PC-3 (cell line): ENCODE data around the gene CSF1. TPM values are rescaled to one million over a fixed set of nuclear protein-coding genes. Genes with fewer than 3 reads are reported as not detected.

Source experiments
- ATAC-seq: fragments of 200-7000 bp; cut with Tn5 transposase; 2 replicates; pipeline ENCODE4 v1.9.1; 2020; ENCODE audit warnings: mild to moderate bottlenecking, moderate library complexity
- BruUV-seq: library from RNA; stranded (reverse); fragments of 400-500 nt; replicated peaks from 2 replicates; lab custom pipeline; 2021; lab: Mats Ljungman, UMichigan
- CTCF ChIA-PET: fragments of 300-600 bp; sonication (Branson Sonifier 250); formaldehyde crosslinking; loops from one replicate; lab custom pipeline; 2022; ENCODE audit warnings: antibody characterized with exemption; lab: Charles Lee
- POLR2A ChIA-PET: fragments of 300-600 bp; sonication (Branson Sonifier 250); formaldehyde crosslinking; loops from one replicate; lab custom pipeline; 2022; ENCODE audit warnings: antibody characterized with exemption; ENCODE audit not compliant: unreplicated experiment; lab: Charles Lee
- DNase-seq: peaks from one replicate; pipeline ENCODE4 v3.0.0-alpha.2; 2015
- H2AFZ ChIP-seq: fragments of 300-600 bp; sonication (generic); 2 replicates; pipeline ENCODE4 v1.6.0; 2016; ENCODE audit warnings: antibody characterized with exemption, low read length
- H3F3A ChIP-seq: fragments of 300-600 bp; sonication (generic); one replicate; pipeline ENCODE4 v1.6.0; 2017; ENCODE audit warnings: antibody characterized with exemption, low read length, control low read depth, mild to moderate bottlenecking; ENCODE audit not compliant: unreplicated experiment
- H3K27ac ChIP-seq: fragments of 300-600 bp; sonication (generic); 2 replicates; pipeline ENCODE4 v1.5.1; 2016; ENCODE audit warnings: mild to moderate bottlenecking, low read length
- H3K27me3 ChIP-seq: fragments of 300-600 bp; sonication (generic); 2 replicates; pipeline ENCODE4 v1.6.1; 2016; ENCODE audit warnings: low read length, mixed read lengths
- H3K36me3 ChIP-seq: fragments of 300-600 bp; sonication (generic); 2 replicates; pipeline ENCODE4 v1.6.1; 2016; ENCODE audit warnings: low read depth, mixed run types, low read length, mixed read lengths
- H3K4me1 ChIP-seq: fragments of 300-600 bp; sonication (generic); 2 replicates; pipeline ENCODE4 v1.5.1; 2016; ENCODE audit warnings: low read length; ENCODE audit not compliant: insufficient read depth
- H3K4me2 ChIP-seq: fragments of 300-600 bp; sonication (generic); 2 replicates; pipeline ENCODE4 v1.6.0; 2016; ENCODE audit warnings: low read length
- H3K4me3 ChIP-seq: fragments of 300-600 bp; sonication (generic); 2 replicates; pipeline ENCODE4 v1.5.1; 2016; ENCODE audit warnings: mild to moderate bottlenecking, low read length, mixed read lengths
- H3K79me2 ChIP-seq: fragments of 300-600 bp; sonication (generic); 2 replicates; pipeline ENCODE4 v1.6.1; 2017; ENCODE audit warnings: low read length, mixed read lengths
- H3K9ac ChIP-seq: fragments of 300-600 bp; sonication (generic); 2 replicates; pipeline ENCODE4 v1.6.0; 2016; ENCODE audit warnings: mild to moderate bottlenecking, low read length
- H3K9me2 ChIP-seq: fragments of 300-600 bp; sonication (generic); replicated peaks from 2 replicates; pipeline ENCODE4 v1.6.1; 2016; ENCODE audit warnings: mixed run types, low read length, mixed read lengths
- H3K9me3 ChIP-seq: fragments of 300-600 bp; sonication (generic); 2 replicates; pipeline ENCODE4 v1.6.1; 2016; ENCODE audit warnings: low read length, mixed read lengths
- H4K20me1 ChIP-seq: fragments of 300-600 bp; sonication (generic); 2 replicates; pipeline ENCODE4 v1.6.1; 2016; ENCODE audit warnings: low read length, mixed read lengths
- CTCF ChIP-seq: fragments of 300-600 bp; sonication (generic); conservative IDR thresholded peaks from 2 replicates; pipeline ENCODE4 v1.5.1; 2017; ENCODE audit warnings: antibody characterized with exemption, low read depth, mild to moderate bottlenecking, low read length
- EZH2 ChIP-seq: fragments of 300-600 bp; sonication (generic); IDR thresholded peaks from one replicate; pipeline ENCODE4 v1.6.1; 2017; ENCODE audit warnings: antibody characterized with exemption, mild to moderate bottlenecking, low read length; ENCODE audit not compliant: unreplicated experiment
- EZH2phosphoT487 ChIP-seq: fragments of 300-600 bp; sonication (generic); IDR thresholded peaks from 2 replicates; pipeline ENCODE4 v1.6.1; 2018; ENCODE audit warnings: mild to moderate bottlenecking, antibody characterized with exemption, low read length, borderline replicate concordance
- intact Hi-C: fragments of 100-400 bp; cut with micrococcal nuclease; formaldehyde crosslinking; loops from 2 replicates; pipeline ENCODE4 v1.9.0; 2023
- total RNA-seq: library from RNA; depleted of rRNA; stranded (reverse); fragments of >200 nt; gene quantifications from 2 replicates; pipeline ENCODE4 v1.2.3, GENCODE V29; 2014

The CSF1 gene
- total RNA-seq, 1 experiment from 2014 or later = 2.0 TPM

GRCh38 chr1:109887271-109887670, 23.4 kb upstream of the CSF1 start:
- Histone ChIP-seq H3K4me2 (no peak overlapping the region), H3K9me2 (no peaks in the 10 kb centered on the region), H2AFZ (no peak overlapping the region), H3K27ac (no peak overlapping the region), H4K20me1 (no peaks in the 10 kb centered on the region), H3K36me3 (no peaks in the 10 kb centered on the region), H3K27me3 (no peaks in the 10 kb centered on the region), H3F3A (no peaks in the 10 kb centered on the region), H3K4me1 (no peaks in the 10 kb centered on the region), H3K9me3 (no peaks in the 10 kb centered on the region), H3K4me3 (no peak overlapping the region), H3K79me2 (no peaks in the 10 kb centered on the region), H3K9ac (no peak overlapping the region)
- no peak for ATAC-seq
- TF ChIP-seq CTCF = no peak
- TF ChIP-seq EZH2 = no peak
- no peak for TF ChIP-seq EZH2phosphoT487
- DNase-seq = no peak
- intact Hi-C loops = no loop called here
- ChIA-PET CTCF (no interaction called here), POLR2A (no interaction called here)
- BruUV-seq = no TSS peak

GRCh38 chr1:109887884-109888283, 22.8 kb upstream of the CSF1 start:
- intact Hi-C loops = no loop called here
- ATAC-seq (no peak), DNase-seq (no peak)
- POLR2A ChIA-PET = no interaction called here
- no TSS peak for BruUV-seq
- Histone ChIP-seq H3K4me1 (no peaks in the 10 kb centered on the region), H3K9ac (no peak overlapping the region), H3K27me3 (no peaks in the 10 kb centered on the region), H3K4me2 (no peak overlapping the region), H3K79me2 (no peaks in the 10 kb centered on the region), H3K9me2 (no peaks in the 10 kb centered on the region), H2AFZ (no peak overlapping the region), H3K4me3 (no peak overlapping the region), H3K9me3 (no peaks in the 10 kb centered on the region), H3K36me3 (no peaks in the 10 kb centered on the region), H3F3A (no peaks in the 10 kb centered on the region), H4K20me1 (no peaks in the 10 kb centered on the region), H3K27ac (no peak overlapping the region)
- no peak for TF ChIP-seq CTCF
- TF ChIP-seq EZH2phosphoT487 = no peak
- no peak for TF ChIP-seq EZH2
- CTCF ChIA-PET = no interaction called here

GRCh38 chr1:109889094-109889493, 21.6 kb upstream of the CSF1 start:
- no peak for DNase-seq
- TF ChIP-seq EZH2phosphoT487 (no peak), CTCF (no peak), EZH2 (no peak)
- Histone ChIP-seq H3K9me2 (no peaks in the 10 kb centered on the region), H3F3A (no peaks in the 10 kb centered on the region), H3K9me3 (no peaks in the 10 kb centered on the region), H2AFZ (no peak overlapping the region), H3K4me2 (no peak overlapping the region), H3K4me3 (no peak overlapping the region), H3K27me3 (no peaks in the 10 kb centered on the region), H3K9ac (no peak overlapping the region), H3K27ac (no peak overlapping the region), H4K20me1 (no peaks in the 10 kb centered on the region), H3K36me3 (no peaks in the 10 kb centered on the region), H3K79me2 (no peaks in the 10 kb centered on the region), H3K4me1 (no peaks in the 10 kb centered on the region)
- ChIA-PET POLR2A (no interaction called here), CTCF (no interaction called here)
- BruUV-seq = no TSS peak
- intact Hi-C loops = no loop called here
- ATAC-seq = no peak
